Right renal cortex interstitium (tissue), 3 donors: Measurements from ENCODE around the gene NDEL1. TPM values are rescaled to one million over a fixed set of nuclear protein-coding genes. Genes with fewer than 3 reads are reported as not detected.

Experiments
- DNase-seq, 3 donors: peaks; one replicate each; pipeline ENCODE4 v3.0.0-alpha.2; 2013; ENCODE audit warnings: low read depth in 3 of 3, low spot score in 2 of 3
- polyA plus RNA-seq, 3 donors: library from polyadenylated mRNA; unstranded; fragments of 120-200 nt; gene quantifications; one replicate each; pipeline ENCODE4 v1.2.1, GENCODE V29; 2013; ENCODE audit not compliant: insufficient read length in 3 of 3

Gene NDEL1
- polyA plus RNA-seq, 3 donors, result 44.9 to 54.6 (median 45.9) TPM

DNA sequence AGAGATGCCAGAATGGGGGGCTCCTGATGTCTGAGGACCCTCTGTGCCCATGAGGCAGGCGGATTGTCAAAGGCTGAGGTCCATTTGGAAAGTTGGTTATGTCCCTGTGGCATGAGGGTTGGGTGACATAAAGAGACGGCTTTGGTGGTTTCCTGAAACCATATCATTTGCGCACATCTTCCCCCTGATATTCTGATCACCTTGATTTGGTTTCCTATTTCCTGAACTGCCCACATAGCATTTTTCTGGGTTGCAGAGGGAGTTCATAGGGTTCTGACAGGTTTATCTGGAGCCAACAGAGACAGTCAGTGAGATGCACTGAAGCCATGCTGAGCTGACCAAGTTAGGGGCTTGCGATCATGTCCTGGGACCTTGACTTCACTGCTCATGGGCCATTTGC lies 22.4 kb upstream of the NDEL1 start:
- no peak for DNase-seq

DNA sequence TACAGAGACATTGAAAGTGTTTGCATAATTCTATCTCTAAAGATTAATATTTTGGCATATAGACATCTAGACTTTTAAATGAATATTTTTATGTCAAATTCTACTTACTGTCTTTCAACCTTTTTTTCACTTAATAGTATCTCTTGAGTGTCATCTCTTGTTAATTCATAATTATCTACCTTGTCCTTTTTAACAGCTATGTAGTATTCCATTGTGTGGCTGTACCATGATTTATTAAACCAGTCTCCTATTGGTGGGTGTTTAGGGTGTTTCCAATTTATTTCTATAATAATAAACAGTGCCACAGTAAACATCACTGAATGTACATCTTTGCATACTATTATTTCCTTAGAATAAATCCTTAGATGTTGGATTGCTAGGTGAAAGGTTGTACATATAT lies 21.7 kb upstream of the NDEL1 start:
- no peak for DNase-seq

DNA sequence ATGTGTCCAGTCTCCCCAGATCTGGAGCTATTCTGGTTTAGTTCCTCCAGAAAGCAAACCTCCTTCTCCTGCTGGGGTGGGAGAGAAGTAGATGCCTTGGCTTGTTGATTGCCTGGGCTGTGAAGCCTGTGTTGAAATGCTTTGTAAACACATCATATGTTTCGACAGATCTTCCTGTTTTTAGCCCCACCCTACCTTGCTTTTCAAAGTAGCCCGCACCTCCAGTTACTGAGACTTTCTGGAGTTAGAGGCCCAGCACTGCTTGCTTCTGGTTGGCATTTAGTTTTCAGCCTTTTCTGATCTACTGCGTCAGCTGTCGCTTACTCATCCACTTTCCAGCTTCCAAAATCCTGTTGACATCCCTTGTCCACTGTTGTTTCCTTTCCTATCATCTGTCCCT lies 17.9 kb upstream of the NDEL1 start:
- DNase-seq, result no peak

GRCh38 chr17:8418471-8418870 lies 17.2 kb upstream of the NDEL1 start:
- no peak for DNase-seq

DNA sequence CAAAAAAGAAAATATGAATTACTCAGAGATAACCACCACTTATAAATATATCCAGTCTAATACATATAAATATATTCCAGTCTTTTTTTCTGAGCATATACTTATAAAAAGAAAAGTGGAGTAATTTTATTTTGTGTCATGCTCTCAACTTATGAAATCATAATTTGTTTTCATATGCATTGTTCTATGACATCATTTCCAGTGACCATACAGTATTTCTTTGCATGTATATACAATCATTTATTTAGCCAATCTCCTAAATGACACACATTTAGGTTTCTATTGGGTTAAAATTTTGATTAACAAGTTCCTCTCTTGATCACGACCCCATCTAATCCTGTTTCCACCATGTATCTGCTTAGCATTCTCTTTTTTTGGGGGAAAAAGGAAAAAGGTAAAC lies 16.4 kb upstream of the NDEL1 start:
- DNase-seq, result no peak

- DNase-seq, result peak; percentile 45 to 65 (median 45)
These were observed 15.4 kb upstream of the NDEL1 start for GRCh38 chr17:8420041-8420934.

DNA sequence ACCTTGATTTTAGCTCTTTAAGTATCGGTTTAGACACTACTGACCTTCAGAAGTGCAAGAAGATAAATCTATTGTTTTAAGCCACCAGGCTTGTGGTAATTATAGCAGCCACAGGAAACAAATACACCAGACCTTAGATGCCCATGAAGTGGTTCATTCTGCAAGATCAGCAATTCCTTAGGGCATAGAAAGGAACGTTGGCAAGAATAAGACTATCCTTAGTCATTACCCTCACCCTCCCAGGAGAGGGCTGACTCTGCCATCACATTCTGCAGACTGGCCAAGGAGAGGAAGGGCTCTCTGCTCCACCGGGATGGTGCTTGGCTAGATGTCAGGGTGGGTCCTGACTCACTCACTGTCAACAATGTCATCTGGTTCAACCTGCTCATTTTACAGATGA lies 14.1 kb upstream of the NDEL1 start:
- DNase-seq, result no peak

- DNase-seq, result no peak
These were observed 9.5 kb upstream of the NDEL1 start for GRCh38 chr17:8426094-8426720.

DNA sequence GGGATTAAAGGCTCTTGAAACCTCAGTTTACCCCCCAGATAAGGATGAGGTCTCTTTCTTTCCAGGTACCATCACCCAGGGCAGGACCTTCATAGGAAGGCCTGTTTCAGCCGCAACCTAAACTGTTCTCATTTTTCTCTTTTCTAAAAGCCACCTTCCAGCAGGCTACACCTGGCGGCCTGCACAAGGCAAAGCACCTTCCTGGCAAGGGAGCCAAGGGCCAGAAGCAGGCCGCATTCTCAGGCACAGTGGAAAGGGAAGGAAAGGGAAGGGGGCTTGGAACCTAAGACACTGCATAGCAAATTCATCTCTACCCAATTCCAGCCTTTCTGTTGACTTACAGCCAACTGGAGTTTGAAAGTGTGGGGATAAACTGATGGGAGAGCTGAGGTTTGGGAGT lies 8.9 kb upstream of the NDEL1 start:
- DNase-seq, result no peak

DNA sequence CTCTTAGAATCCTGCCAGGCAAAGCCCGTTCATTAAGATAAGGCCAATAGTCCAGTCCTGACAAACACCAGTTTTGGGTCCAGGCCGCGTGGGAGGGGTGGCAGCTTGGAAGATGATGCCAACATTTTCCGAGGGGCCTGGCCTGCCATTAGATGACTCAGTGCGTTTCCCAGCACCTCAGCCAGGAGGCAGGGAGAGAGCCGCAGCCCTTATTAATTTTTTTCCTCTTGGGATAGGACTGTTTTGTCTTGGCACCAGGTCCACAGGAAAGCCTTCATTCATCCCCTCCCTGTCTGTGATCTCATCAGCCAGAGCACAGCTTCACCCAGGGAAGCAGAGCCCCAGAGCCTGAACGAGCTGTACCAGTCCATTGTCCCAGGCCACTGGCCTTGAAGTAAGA lies 4.7 kb upstream of the NDEL1 start:
- DNase-seq, result no peak

DNA sequence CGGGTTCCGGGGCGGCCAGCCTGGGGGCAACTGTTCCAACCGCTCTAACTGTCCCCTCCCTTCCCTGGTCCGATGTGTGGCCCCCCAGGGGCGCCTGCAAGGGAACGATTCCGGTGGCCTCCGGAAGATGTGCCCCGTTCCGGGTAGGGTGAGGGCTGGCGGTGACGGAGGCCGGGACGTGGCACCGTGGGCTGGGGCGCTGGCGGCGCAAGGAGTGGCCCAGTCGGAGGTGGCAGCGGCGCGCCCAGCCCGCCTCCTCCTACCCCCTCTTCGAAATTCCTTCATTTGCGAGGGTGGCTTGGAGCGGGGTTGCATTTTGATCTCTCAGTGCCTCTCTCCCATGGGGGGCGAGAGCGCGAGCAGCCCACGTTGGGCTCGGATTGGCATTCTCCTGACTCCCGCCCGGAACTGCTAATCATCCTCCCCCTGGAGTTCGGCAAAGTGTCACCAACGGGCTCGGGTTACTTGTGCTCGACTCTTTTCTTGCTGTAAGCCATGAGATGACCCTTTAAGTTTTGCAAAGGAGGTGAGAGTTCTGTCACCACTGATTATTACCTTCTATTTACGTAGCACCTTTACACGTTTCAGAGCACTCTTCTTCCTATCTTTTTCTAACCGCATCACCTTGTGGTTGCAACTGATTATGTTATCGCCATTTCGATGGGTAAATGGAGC lies 622 bp downstream of the NDEL1 start:
- DNase-seq, result peak; percentile 50 to 64 (median 54)

GRCh38 chr17:8436844-8437171 lies 1.1 kb downstream of the NDEL1 start:
- peak in 1 of 3 donors; percentile 10 for DNase-seq

GRCh38 chr17:8438441-8438840 lies 2.8 kb downstream of the NDEL1 start:
- no peak for DNase-seq

GRCh38 chr17:8439681-8440080 lies 4.0 kb downstream of the NDEL1 start:
- DNase-seq, result no peak

GRCh38 chr17:8441690-8442089 lies 6.0 kb downstream of the NDEL1 start:
- DNase-seq, result no peak

- no peak for DNase-seq
These were observed 6.6 kb downstream of the NDEL1 start for GRCh38 chr17:8442310-8442709.

DNA sequence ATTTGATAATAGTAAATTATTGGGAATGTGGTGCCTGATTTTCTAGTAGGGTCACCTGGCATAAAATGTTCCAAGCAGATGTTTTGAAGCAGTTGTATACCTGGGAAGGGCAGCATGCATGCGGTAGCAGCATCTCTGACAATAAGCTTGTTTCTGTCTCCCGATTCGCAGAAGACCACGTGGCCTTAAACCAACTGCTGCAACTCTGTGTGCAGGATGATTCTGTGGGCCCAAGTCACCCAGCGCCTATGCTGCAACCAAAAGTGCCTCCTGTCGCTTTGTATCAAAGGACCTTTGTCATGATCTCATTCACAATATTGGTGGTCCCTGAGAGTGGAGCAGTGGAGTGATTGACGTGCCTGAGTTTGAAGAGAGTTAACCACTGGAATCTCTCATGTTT lies 8.1 kb downstream of the NDEL1 start:
- DNase-seq, result no peak

GRCh38 chr17:8444494-8444893 lies 8.8 kb downstream of the NDEL1 start:
- DNase-seq, result no peak

GRCh38 chr17:8445536-8445935 lies 9.9 kb downstream of the NDEL1 start:
- no peak for DNase-seq

- no peak for DNase-seq
These were observed 12.1 kb downstream of the NDEL1 start for GRCh38 chr17:8447799-8448198.

DNA sequence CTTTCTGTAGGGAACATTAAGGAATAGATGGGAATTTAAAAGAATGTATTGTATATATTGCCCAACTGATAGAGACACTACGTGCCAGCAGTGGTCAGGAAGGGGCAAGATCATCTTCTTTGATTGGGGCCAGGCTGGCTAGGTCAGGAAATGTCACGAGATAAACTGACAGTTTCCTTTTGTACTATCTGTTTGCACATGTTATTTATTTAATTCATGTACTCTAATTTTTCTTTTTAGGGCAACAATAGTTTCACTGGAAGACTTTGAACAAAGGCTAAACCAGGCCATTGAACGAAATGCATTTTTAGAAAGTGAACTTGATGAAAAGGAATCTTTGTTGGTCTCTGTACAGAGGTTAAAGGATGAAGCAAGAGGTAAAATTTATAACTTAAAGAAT lies 12.6 kb downstream of the NDEL1 start:
- DNase-seq, result no peak
